ENCODE results near the gene EFCAB6.
"Not testable (repeated sequence)": the region's sequence is repeated elsewhere in the genome, so short reads cannot be mapped to it uniquely, and the experiment has no call there.

The EFCAB6 gene

DNA sequence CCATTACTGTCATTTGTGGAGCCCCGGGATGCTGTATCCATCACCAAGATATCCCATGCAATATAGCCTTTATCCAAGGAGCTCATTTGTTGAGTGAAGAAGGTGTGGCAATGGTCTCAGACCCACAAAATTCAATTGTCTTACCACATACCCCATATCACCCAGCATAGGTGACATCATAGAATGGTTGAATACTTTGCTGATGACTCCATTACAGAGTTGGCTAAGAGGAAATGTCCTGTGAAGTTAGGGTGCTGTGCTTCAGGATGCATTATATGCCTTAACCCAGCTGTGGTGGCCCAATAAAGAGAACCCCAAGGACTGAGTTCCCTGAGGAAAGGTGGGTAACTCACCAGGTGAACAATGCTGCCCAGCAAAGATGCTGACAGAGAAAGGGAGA, 113.7 kb downstream of the EFCAB6 start:
- DNase-seq = no peak

DNA sequence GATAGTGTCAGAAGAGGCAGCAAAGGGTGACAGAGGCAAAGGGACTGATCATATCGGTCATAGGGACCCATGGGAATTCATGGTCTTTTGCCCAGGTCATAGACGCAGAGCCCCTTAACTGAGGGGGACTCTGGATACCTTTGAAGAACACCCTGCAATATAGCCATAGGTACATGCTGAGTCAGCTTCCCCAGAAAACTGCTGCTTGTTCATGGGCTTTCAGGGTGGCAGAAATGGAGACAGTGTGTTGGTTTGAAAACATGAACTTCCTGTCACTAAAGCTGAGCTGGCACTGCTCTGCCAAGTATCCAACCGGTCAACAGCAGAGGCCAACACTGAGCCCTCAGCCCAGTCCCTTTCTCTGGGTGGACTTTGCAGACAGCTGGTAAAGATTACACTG, 114.2 kb downstream of the EFCAB6 start:
- no peak for DNase-seq

DNA sequence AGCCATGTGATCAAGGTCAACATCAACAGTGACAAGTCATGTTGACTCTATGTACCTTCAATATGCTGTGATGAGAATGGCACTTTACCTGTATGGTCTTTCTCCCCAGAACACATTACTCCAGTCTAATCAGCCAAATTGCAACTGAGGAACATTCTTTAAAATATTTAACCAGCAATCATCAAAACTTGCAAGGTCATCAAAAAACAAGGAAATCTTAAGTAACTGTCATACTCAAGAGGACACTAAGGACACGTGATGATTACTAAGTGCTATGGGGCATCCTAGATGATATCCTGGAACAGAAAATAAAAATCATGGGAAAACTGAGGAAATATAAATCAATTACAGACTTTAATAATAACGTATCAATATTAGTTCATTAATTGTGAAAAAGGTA, 118.9 kb downstream of the EFCAB6 start:
- no peak for DNase-seq

DNA sequence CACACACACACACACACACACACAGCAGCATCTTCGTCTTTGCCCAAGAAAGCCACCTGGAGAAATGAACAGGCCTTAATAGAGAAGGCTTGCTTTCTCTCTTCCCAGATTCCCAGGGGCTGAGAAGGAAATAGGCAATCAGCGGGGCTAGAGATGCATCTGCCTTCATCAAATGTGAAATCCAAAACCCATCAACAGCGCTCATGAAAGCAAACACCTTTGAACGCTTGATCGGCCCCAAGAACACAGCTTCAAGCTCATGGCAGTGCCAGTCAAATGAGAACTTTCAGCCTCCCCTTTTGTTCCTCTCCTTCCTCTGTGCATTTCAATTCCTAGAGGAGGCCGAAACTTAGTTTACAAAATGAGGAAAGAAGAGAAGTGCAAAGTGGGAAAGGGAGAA, 122.7 kb downstream of the EFCAB6 start:
- no peak for DNase-seq

DNA sequence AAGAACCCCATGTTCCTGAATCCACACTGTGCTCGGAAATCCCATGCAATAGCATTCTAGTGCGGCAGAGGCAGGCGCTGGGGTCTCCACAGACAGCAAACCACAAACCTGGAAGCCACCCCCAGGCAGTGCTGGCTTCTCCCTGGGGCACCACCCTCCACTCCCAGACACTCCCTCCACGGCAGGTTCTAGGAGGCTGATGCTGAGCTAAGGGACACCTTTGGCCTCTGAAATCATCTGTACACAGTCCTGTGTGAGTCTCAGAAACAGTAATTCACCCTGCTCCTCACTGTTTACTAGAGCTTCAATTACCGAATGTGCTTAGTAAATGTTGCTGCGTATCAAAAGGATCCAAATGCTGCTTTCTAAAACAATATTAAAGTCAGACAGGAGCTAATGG, 129.3 kb downstream of the EFCAB6 start:
- DNase-seq = no peak

DNA sequence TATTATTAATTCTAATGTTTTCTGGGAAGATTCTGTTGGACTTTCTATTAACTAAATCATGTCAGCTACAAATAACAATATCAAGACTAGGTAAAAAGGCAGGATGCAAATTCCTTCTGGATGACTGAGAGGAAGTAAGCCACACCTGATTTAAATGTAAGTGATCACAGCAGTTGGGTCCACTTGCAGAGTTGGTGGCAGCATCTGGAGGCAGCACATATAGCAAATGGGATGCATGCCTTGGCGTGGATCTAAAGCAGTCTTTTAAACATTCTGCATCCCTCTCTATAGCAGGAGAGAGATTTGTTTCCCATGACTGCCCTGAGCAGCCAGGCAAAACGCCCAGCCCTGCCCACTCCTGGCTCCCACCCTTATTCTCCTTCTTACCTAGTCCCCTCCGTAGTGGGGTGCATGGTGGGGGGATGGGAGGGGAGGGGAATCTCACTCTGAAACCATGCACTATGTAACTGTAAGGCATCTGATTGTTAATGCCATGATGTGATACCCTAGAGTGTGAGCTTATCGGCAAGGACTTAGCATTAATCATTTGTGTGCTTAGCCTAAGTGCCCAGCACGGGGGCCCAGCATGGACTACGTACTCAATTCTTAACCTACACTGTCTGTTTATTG, 130.3 kb downstream of the EFCAB6 start:
- DNase-seq = no peak

DNA sequence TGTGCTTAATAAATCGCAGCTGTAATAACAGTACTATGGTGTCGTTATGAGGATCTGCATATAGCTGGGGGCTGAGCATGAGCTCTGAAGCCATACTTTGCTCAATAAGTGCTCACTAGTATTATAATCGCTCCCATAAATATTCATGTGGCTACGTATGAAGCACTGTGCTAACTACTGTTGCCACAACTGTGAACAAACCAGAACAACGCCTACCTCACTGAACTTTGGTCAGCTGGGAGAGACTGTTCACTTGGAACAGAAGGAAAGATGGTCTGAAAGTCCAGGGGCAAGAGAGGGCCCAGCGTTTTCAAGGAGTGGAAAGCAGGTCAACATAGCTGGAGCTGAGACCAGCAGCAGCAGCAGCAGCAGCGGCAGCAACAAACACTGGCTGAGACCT, 141.6 kb downstream of the EFCAB6 start:
- DNase-seq = no peak

DNA sequence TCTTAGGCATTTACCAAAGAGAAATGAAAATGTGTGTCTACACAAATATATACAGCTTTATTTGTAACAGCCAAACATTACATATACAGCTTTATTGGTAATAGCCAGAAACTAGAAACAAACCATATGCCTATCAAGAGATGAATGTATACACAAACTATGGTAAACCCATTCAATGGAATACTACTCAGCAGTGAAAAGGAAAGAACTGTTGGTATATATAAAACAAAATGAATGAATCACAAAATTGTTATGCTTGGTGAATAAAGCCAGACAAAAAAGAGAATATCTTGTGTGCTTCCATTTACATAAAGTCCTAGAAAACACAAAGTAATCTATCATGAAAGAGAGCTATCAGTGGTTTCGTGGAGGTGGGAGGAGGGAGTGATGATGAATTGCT, 142.9 kb downstream of the EFCAB6 start:
- no peak for DNase-seq

DNA sequence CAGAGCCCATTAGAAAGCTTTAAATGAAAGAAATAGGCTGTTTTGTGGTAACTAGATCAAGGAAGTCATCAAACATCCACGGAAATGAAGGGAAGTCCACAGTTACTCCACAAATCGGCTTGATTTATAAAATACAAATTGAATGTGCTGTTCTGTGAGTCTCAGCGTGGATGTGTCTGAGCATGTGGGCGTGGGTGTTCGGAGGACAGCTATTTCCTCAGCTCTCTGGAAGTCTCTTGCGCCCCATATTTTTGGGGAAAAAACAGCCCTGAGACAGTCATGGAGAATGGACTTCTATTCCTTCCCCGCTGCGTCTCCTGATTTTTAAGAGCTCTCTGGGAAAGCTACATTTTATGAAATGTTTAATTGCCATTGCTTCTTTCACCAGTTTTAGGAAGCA, 144.4 kb downstream of the EFCAB6 start:
- DNase-seq = no peak

DNA sequence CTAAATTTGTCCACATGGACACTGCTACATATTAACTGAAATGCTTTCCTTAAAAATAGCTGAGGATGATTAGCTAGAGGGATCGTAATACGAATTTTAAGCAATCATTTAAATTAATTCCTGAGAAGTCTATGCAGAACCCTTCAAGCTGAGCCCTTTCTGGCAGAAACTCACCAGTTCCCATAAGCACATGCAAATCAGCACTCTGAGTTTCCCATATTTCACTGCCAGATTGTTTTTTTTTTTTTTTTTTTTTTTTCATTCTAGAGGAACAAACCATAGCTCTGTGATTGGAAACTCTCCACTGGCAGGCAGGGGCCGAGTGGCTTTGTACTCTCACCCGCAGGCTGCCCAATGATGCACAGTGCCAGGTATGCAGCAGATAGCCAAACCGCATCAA, 145.6 kb downstream of the EFCAB6 start:
- DNase-seq = no peak

DNA sequence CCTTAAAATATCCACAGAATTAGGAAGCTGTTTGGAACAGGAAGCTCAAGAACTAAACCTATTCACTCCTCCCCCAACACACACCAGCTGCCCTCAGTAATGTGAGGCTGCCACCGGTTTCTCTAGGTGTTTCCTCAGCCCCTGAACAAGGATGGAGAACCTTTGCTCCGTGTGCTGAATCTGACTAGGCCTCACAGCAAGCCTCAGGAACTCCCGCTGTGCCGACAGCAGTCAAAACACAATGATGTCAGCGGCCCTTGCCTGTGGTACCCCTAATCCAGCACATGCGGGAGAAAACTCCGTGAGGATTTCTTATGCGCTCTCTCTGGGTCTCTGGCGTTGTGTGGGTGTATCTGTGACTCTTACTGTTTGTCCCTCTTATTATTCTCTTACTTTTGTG, 153.3 kb downstream of the EFCAB6 start:
- no peak for DNase-seq

DNA sequence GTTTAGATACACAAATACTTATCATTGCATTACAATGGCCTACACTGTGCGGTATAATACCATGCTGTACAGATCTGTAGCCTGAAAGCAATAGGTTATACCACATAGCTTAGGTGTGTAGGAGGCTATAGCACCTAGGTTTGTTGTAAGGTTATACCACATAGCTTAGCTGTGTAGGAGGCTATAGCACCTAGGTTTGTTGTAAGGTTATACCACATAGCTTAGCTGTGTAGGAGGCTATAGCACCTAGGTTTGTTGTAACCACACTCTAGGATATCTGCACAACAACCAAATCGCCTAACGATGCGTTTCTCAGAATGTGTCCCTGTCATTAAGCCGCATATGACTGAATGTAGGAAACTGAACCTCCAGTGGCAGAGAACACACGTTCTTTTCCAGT, 155.5 kb downstream of the EFCAB6 start:
- DNase-seq = not testable (repeated sequence)

DNA sequence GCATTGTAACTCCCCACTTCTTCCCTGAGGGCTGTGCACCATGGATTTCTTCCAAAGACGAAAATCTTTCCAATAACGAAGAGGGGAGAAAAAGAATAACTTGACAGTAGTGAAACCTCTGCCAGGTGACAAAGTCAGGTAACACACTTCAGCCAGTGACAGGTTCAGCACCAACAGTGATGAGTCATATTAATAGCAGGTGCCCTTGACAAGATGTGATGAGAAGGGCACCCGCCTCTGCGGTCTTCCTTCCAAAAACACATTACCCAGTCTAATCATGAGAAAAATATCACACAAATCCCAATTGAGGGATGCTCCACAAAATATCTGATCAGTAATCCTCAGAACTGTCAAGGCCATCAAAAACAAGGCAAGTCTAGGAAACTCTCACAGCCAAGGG, 157.8 kb downstream of the EFCAB6 start:
- DNase-seq = no peak

DNA sequence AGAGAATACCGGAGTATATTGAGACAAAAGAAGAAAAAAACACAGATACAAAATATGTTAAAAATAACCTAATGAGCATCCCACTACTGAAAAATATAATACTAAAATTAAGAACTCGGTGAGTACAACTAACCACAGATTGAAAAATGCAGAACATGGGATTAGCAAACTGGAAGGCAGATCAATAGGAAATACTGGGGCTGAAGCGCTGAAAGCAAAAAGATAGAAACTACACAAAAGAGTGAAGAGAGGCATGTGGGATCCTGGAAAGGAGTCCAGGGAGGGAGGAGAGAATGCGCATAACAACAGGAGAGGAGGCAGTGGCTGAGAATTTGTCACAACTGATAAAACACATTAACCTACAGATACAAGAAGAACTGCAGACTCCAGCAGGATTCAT, 159.3 kb downstream of the EFCAB6 start:
- no peak for DNase-seq

DNA sequence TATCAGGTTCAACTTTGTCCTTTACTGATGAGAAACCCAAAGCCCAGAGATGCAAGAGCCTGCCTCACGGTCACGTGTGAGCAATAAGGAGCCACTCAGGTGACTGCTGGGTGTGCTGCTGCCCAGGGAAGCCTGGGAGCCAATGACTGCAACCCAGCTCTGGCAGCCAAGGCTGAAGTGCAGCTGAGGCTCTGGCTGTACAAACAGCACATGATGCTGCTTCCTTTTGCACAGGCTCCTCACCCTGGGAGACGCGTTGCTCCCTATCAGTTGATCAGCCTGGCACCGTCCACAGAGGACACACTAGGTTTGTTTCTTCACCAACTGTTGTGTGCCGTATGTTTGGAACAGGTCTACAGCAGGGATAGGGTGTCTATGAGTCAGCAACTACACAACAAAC, 168.7 kb downstream of the EFCAB6 start:
- DNase-seq = no peak

DNA sequence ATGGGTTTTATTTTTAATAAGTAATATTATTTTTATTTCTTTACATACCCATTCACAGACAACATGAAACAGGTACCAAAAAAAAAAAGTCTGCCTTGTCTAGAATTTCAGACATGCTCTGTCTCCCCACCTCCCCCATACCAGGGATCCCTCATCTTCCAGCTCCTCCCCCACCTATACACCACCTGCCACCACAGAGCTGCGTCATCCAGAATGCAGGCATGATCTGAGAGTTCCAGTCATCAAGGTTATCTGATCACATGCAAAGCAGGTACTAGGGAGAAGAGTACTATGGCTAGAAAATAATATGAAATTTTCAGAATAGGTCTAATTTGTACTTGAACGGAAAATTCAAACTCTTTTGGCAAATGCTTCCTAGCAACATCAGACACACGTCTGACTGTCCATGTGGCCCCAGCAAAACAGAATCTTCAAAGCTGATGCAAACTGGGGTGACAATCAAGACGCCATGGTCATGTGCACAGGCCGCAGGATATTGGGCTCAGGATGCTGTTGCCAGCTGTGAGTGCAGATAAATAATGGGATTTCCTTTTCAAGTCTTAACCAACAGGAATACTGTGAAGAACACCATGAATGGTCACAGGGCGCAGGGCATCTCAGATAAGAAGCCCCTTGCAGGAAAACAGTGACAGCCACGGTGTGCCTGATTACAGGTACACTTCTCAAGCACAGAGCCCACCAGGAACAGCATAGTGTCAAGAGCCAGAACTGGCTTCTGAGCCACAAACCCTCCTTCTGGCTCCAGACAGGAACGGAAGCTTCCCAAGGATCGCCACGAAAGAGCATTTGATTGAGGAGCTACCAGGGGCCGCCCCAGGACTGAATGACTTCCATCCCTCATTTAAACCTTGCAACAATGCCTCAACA, 169.5 kb downstream of the EFCAB6 start:
- DNase-seq = no peak

DNA sequence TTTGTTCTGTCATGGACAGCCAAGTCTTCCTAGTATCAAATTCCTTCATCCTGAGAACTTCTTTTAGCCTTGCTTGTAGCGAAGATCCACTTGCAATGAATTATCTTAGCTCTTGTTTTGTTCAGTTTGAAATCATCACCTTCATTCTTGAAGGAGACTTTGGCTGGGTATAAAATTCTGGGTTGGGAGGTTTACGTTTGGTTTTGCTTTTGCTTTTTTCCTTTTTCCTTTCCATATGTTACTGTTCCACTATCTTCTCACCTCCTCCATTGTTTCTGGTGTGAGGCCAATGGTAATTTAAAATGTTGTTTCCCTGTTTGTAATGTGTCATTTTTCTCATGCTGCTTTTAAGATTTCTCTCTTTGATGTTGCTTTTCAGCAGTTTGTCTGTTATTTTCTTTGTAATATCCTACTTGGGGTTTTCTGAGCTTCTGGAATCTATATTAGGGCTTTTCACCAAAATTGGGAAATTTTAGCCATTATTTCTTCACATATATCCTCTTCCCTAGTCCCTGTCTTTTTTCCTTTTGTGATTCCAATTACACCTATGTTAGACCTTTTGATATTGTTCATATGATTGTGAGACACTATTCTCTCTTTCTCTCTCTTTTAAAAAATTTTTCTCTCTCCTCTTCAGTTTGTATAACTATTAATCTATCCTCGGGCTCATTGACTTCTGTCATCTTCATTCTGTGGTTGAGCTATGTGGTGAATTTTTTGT, 172.7 kb downstream of the EFCAB6 start:
- DNase-seq = no peak

DNA sequence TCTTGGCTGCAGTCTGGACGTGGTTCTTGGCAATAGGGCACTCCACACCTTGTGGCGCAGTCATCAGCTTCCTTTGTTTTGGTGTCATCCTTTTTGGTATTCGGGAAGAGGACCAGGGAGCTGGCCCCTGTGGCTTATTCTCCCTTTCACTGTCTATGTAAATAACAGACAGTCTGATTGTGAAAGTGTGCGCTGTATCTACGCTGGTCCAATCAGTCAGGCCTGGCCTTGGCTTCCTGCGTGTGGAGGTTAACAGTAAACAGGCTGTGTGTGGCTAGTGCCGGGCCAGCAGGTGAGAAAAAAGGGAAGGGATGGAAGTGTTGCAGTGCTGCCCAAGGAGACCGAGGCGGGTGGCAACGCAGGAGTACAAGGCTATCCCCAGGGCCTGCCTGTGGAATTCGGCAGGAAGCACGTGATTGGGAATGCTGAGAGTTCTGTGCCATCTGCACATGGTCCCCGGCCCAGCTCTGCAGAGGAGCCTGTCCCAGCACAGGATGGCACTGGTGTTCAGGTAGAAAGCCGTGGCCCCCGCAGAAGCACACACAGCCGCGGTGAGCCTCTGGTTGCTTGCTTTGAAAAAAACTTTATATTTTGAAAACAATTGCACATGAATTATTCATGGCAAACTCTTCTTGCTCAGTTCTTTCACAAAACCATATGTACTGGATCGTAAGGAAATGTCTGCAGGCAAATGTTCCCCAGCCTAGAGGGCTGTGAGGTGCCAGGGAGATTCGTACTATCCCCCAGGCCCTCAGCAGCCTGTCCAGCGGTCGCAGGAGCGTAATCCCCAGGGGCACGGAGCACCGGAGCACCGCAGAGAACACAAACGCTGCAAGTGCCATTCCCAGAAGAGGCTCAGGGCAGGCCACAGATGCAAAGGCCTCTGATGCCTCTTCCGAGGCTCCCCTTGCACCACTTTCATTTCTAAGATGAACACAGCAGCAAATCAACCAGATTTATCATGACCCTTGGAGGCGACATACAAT, 174.5 kb downstream of the EFCAB6 start:
- no peak for DNase-seq

DNA sequence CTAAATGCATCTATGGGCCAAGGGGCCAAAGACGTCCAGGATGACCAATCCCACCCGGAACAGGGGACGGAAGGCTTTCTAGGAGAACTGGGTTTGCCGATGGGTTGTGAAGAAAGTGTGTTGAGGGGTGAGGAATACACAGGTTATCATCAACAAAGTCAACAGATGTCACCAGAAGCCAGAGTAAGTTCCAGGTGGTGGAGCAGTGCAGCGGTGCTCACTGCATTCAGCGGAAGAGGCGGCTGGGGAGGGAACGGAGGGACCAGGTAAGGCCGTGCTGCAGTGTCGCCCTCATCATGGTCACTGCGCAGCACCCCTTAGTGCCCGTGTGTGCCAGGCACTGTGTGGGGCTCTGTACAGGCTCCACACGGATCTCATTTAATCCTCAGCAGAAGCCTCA, 176.0 kb downstream of the EFCAB6 start:
- no peak for DNase-seq

DNA sequence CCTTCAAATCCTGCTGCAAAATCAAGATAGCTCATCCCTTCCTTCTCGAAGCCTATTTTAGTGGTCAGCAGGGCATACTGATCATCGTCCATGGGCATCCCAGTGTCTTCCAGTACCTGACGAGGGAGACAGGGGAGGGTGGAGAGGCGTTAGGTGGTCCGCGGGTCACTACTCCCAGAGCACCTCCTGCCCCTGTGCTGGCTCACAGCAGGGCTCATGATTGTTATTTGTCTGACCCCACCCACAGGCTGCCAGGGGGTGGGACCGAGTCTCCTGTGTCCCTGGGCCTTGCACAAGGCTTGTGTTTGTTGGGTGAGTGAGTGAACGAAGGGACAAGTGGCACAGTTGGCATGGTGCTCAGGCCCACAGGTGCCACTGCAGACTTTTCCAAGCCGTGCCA, 177.0 kb downstream of the EFCAB6 start:
- DNase-seq = no peak

DNA sequence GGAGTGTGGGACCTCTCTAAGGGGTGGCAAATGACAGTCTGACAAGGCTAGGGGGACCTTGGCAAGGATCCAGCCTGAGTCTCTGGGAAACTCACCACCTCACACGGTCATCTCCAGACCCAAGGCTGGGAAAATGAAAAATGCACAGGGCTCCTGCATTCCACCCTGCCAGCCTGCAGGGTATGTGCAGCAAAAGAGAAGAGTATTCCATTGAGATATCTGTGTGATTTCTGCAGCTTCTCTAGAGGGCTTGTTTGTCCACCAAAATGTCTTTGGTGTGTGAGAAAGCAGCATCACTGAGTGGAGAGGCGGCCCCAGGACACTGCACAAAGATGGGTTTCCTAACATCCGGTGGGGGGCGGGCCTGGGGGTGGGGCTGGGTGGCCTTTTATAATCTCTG, 177.8 kb downstream of the EFCAB6 start:
- no peak for DNase-seq

DNA sequence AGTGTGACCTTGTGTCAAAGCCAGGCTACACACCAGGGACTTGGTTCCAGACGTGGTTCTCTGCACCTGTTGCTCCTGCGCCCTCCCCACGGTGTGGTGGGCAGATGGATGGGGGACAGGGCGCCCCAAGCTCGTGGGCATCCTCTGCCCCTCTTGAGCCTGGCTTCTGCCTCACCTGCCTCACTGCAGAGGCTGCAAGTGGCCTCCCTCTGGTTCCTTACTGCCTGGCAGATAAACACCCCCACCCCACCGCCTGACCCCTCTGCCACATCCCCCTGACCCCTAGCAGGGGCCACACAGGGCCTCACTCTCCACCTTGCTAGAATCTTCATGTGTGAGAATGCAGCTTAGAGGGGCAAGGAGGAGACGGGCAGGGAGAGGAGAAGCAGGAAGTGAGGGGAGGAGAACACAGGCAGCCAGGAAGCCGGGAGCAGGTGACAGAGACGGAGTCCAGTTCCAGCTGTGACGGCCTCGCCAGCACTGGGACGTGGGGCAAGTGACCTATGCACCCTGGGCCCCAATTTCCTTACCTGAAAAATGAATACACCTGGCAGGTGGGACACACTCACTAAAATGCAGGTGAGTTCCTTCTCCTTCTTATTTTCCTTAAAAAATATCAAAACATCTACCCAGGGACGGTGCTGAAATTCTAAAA, 178.3 kb downstream of the EFCAB6 start:
- DNase-seq = no peak

Measured in Kasumi-1 (cell line).